ENCODE results near the gene GPSM1.
A peak's percentile ranks its signal among the peaks of the same experiment; 100 is the strongest.

The GPSM1 gene

GRCh38 chr9:136361754-136362449, 34.6 kb downstream of the GPSM1 start:
- DNase-seq (ENCODE audit: extremely low read depth, insufficient read length) = no peak
- no peaks in the 10 kb centered on the region for H3K27me3 ChIP-seq (replicated peaks; ENCODE audit: control insufficient read depth, insufficient read depth, low read length)
- no peak overlapping the region for H3K4me3 ChIP-seq (replicated peaks; ENCODE audit: low read depth, low read length)
- TF ChIP-seq, protein P1, sequence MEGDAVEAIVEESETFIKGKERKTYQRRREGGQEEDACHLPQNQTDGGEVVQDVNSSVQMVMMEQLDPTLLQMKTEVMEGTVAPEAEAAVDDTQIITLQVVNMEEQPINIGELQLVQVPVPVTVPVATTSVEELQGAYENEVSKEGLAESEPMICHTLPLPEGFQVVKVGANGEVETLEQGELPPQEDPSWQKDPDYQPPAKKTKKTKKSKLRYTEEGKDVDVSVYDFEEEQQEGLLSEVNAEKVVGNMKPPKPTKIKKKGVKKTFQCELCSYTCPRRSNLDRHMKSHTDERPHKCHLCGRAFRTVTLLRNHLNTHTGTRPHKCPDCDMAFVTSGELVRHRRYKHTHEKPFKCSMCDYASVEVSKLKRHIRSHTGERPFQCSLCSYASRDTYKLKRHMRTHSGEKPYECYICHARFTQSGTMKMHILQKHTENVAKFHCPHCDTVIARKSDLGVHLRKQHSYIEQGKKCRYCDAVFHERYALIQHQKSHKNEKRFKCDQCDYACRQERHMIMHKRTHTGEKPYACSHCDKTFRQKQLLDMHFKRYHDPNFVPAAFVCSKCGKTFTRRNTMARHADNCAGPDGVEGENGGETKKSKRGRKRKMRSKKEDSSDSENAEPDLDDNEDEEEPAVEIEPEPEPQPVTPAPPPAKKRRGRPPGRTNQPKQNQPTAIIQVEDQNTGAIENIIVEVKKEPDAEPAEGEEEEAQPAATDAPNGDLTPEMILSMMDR (IDR thresholded peaks at IDR 0.05; ENCODE audit: insufficient read depth, low read length, poor library complexity, severe bottlenecking) = no peak
- no peaks in the 10 kb centered on the region for H3K36me3 ChIP-seq (ENCODE audit: control insufficient read depth, insufficient read depth, low read length)

DNA sequence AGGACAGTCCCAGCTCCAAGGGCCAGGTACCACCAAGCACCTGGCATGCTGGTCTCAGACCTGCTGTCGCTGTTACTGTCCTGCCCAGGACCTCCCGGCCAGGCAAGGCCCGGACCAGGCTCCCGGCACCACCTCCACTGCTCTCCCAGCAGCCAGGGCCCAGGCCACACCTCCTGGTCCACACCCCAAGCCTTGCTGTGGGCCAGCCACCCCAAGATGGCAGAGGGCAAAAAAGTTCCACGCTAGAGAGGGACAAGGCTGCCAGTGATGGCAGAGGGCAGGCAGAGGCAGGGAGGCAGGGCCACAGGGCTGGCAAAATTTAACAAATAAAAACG, 35.1 kb downstream of the GPSM1 start:
- Histone ChIP-seq H3K27me3 (replicated peaks; ENCODE audit: control insufficient read depth, insufficient read depth, low read length) (no peaks in the 10 kb centered on the region), H3K4me3 (replicated peaks; ENCODE audit: low read depth, low read length) (no peak overlapping the region), H3K36me3 (ENCODE audit: control insufficient read depth, insufficient read depth, low read length) (no peaks in the 10 kb centered on the region)
- TF ChIP-seq, protein P1 (IDR thresholded peaks at IDR 0.05; ENCODE audit: insufficient read depth, low read length, poor library complexity, severe bottlenecking) = no peak
- no peak for DNase-seq (ENCODE audit: extremely low read depth, insufficient read length)

GRCh38 chr9:136363106-136363948, 36.0 kb downstream of the GPSM1 start, which contains the start of gene DNLZ:
TSS of gene DNLZ (minus strand) at chr9:136363744. CDS start at chr9:136363714, 30 bp downstream.
- peak; percentile 91 for DNase-seq (ENCODE audit: extremely low read depth, insufficient read length)
- TF ChIP-seq, protein P1 (IDR thresholded peaks at IDR 0.05; ENCODE audit: insufficient read depth, low read length, poor library complexity, severe bottlenecking) = peak; percentile 74
- Histone ChIP-seq H3K36me3 (ENCODE audit: control insufficient read depth, insufficient read depth, low read length) (no peaks in the 10 kb centered on the region; the same call in 1 of the 2 replicates), H3K4me3 (replicated peaks; ENCODE audit: low read depth, low read length) (peak within 1 kb of the TSS; percentile 75), H3K27me3 (replicated peaks; ENCODE audit: control insufficient read depth, insufficient read depth, low read length) (no peaks in the 10 kb centered on the region)

DNA sequence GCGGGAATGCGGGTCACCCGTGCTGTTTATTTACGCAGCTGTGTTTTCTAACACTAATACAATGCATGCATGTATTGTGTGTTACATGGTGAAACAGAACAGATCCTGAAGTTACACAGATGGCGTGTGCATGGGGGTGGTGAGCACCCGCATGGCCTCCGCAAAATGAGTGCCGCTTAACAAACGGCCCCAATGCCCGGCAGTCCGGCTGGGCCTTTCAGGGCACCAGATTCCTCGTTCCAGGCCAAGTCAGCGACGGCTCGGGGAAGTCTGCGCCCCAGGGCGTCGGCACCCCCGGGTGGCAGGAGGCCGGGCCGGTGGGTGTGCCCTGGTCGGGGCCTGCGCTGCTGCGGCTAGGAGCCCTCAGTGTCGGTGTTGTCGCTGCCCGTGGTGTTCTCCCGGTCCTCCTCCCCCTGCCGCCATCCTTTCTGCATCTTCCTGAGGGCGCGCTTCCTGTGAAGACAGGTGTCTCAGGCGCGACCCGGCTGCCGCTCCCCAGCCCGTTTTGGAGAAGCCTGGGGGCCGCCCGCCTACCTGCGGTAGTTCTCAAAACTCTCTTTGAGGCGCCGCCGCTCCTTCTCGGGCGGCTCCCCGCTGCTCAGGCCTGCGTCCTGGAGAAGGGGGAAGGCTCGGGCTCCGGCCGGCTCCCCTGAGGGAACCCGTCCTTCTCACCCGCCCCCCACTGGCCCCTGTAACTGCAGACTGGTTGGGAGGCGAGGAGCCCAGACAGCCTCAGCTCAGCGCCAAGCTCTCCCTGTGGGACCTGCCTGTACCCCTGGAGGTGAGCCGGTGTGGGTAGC, 36.8 kb downstream of the GPSM1 start:
- TF ChIP-seq, protein P1 (IDR thresholded peaks at IDR 0.05; ENCODE audit: insufficient read depth, low read length, poor library complexity, severe bottlenecking) = no peak
- no peak overlapping the region for H3K4me3 ChIP-seq (replicated peaks; ENCODE audit: low read depth, low read length)
- H3K27me3 ChIP-seq (replicated peaks; ENCODE audit: control insufficient read depth, insufficient read depth, low read length) = no peaks in the 10 kb centered on the region
- H3K36me3 ChIP-seq (ENCODE audit: control insufficient read depth, insufficient read depth, low read length) = no peaks in the 10 kb centered on the region; the same call in 1 of the 2 replicates
- DNase-seq (ENCODE audit: extremely low read depth, insufficient read length) = no peak

- no peaks in the 10 kb centered on the region; the same call in 1 of the 2 replicates for H3K36me3 ChIP-seq (ENCODE audit: control insufficient read depth, insufficient read depth, low read length)
- DNase-seq (ENCODE audit: extremely low read depth, insufficient read length) = no peak
- no peaks in the 10 kb centered on the region for H3K27me3 ChIP-seq (replicated peaks; ENCODE audit: control insufficient read depth, insufficient read depth, low read length)
- TF ChIP-seq, protein P1 (IDR thresholded peaks at IDR 0.05; ENCODE audit: insufficient read depth, low read length, poor library complexity, severe bottlenecking) = no peak
- H3K4me3 ChIP-seq (replicated peaks; ENCODE audit: low read depth, low read length) = no peak overlapping the region
Measured at GRCh38 chr9:136364942-136365774, 37.8 kb downstream of the GPSM1 start.

All from GM06990 (cell line).